Neutrophil (primary cell): ENCODE results near the gene UBE3C.
"Not testable (repeated sequence)": the region's sequence is repeated elsewhere in the genome, so short reads cannot be mapped to it uniquely, and the experiment has no call there.

Experiments used
- H3K27ac ChIP-seq: fragments of 200-600 bp; sonication (generic); 2 replicates; pipeline ENCODE4 v1.5.1; 2016; ENCODE audit warnings: mild to moderate bottlenecking, moderate library complexity
- H3K27me3 ChIP-seq: fragments of 200-600 bp; sonication (generic); 2 replicates; pipeline ENCODE4 v1.6.0; 2016; ENCODE audit warnings: mild to moderate bottlenecking
- H3K36me3 ChIP-seq: fragments of 200-600 bp; sonication (generic); 2 replicates; pipeline ENCODE4 v1.5.1; 2017
- H3K4me1 ChIP-seq, 2 experiments: fragments of 200-600 bp in 1 of 2; sonication (generic) in 1 of 2; 1 replicate in 1 of 2; 2 replicates in 1 of 2; pipeline versions ENCODE4 v1.5.1 to v1.6.1; 2013 to 2016; ENCODE audit warnings: low read depth in 1 of 2, low read length in 1 of 2, mild to moderate bottlenecking in 1 of 2, moderate library complexity in 1 of 2; ENCODE audit not compliant: control insufficient read depth in 1 of 2, insufficient read depth in 1 of 2
- H3K4me3 ChIP-seq, 2 experiments: fragments of 200-600 bp in 1 of 2; sonication (generic) in 1 of 2; 1 replicate in 1 of 2; 2 replicates in 1 of 2; pipeline ENCODE4 v1.5.1; 2013 to 2016; ENCODE audit warnings: low read depth in 1 of 2, low read length in 1 of 2, mild to moderate bottlenecking in 1 of 2, moderate library complexity in 1 of 2
- H3K9me3 ChIP-seq: fragments of 200-600 bp; sonication (generic); 2 replicates; pipeline ENCODE4 v1.5.1; 2016
- CTCF ChIP-seq: fragments of 200-600 bp; sonication (generic); IDR thresholded peaks from 2 replicates; pipeline ENCODE4 v1.5.1; 2016; ENCODE audit warnings: antibody characterized with exemption

UBE3C gene

GRCh38 chr7:157250605-157251228 lies 112.0 kb downstream of the UBE3C start:
- H3K27ac ChIP-seq = no peak overlapping the region

GRCh38 chr7:157251817-157252216 lies 113.1 kb downstream of the UBE3C start:
- not testable (repeated sequence) for H3K4me3 ChIP-seq, H3K27me3 ChIP-seq, H3K9me3 ChIP-seq, H3K27ac ChIP-seq, H3K4me1 ChIP-seq
- H3K36me3 ChIP-seq = peaks cover 69% of the 10 kb centered on the region

More at GRCh38 chr7:157250605-157251228, 112.0 kb downstream of the UBE3C start:
- no peak overlapping the region for H3K4me3 ChIP-seq
- peak; percentile 51 for TF ChIP-seq CTCF
- peaks cover 58% of the 10 kb centered on the region for H3K36me3 ChIP-seq
- H3K27me3 ChIP-seq = no peaks in the 10 kb centered on the region
- H3K4me1 ChIP-seq = no peaks in the 10 kb centered on the region
- H3K9me3 ChIP-seq = no peaks in the 10 kb centered on the region

GRCh38 chr7:157253850-157254249 lies 115.1 kb downstream of the UBE3C start:
- H3K9me3 ChIP-seq = no peaks in the 10 kb centered on the region
- peaks cover 76% of the 10 kb centered on the region for H3K36me3 ChIP-seq
- TF ChIP-seq CTCF = no peak
- no peaks in the 10 kb centered on the region for H3K27me3 ChIP-seq
- no peaks in the 10 kb centered on the region for H3K4me1 ChIP-seq
- H3K27ac ChIP-seq = no peak overlapping the region
- no peak overlapping the region for H3K4me3 ChIP-seq

- not testable (repeated sequence) for H3K4me3 ChIP-seq, H3K27ac ChIP-seq, H3K9me3 ChIP-seq, H3K27me3 ChIP-seq, H3K4me1 ChIP-seq
- peaks cover 77% of the 10 kb centered on the region for H3K36me3 ChIP-seq
Observed at GRCh38 chr7:157254781-157255180, 116.1 kb downstream of the UBE3C start.

GRCh38 chr7:157255201-157255606 lies 116.5 kb downstream of the UBE3C start:
- H3K27me3 ChIP-seq = no peaks in the 10 kb centered on the region
- no peak for TF ChIP-seq CTCF
- no peak overlapping the region for H3K4me3 ChIP-seq
- no peak overlapping the region for H3K27ac ChIP-seq
- peaks cover 79% of the 10 kb centered on the region for H3K36me3 ChIP-seq
- H3K4me1 ChIP-seq = no peaks in the 10 kb centered on the region
- H3K9me3 ChIP-seq = no peaks in the 10 kb centered on the region

- Histone ChIP-seq H3K27me3 (no peaks in the 10 kb centered on the region), H3K4me1 (no peaks in the 10 kb centered on the region), H3K27ac (no peak overlapping the region), H3K36me3 (peaks cover 88% of the 10 kb centered on the region), H3K4me3 (no peak overlapping the region), H3K9me3 (no peaks in the 10 kb centered on the region)
- no peak for TF ChIP-seq CTCF
Observed at GRCh38 chr7:157263156-157263555, 124.4 kb downstream of the UBE3C start.
